Neuronal stem cell (in vitro differentiated cells): ENCODE results near the gene RAPGEF1.

Experiments used
- DNase-seq: peaks from one replicate; pipeline ENCODE4 v3.0.0-alpha.2; 2013; ENCODE audit warnings: low spot score
- H2AFZ ChIP-seq: one replicate; pipeline ENCODE4 v1.6.1; 2013; ENCODE audit warnings: mild to moderate bottlenecking, low read length, inconsistent platforms
- H2AK5ac ChIP-seq: 2 replicates; pipeline ENCODE4 v1.6.1; 2013; ENCODE audit warnings: low read depth, mild to moderate bottlenecking, inconsistent platforms, low read length, moderate library complexity, mixed read lengths
- H2BK120ac ChIP-seq: 2 replicates; pipeline ENCODE4 v1.6.1; 2013; ENCODE audit warnings: low read depth, mild to moderate bottlenecking, inconsistent platforms, low read length, moderate library complexity, mixed read lengths
- H2BK12ac ChIP-seq: one replicate; pipeline ENCODE4 v1.6.1; 2013; ENCODE audit warnings: low read length, inconsistent platforms
- H2BK15ac ChIP-seq: 2 replicates; pipeline ENCODE4 v1.6.1; 2013; ENCODE audit warnings: mild to moderate bottlenecking, low read length, inconsistent platforms, mixed read lengths
- H2BK5ac ChIP-seq: one replicate; pipeline ENCODE4 v1.6.1; 2013; ENCODE audit warnings: inconsistent platforms, mild to moderate bottlenecking, low read length, moderate library complexity
- H3K14ac ChIP-seq: one replicate; pipeline ENCODE4 v1.6.1; 2013; ENCODE audit warnings: low read length, inconsistent platforms
- H3K18ac ChIP-seq: 2 replicates; pipeline ENCODE4 v1.6.1; 2013; ENCODE audit warnings: low read length, inconsistent platforms
- H3K23ac ChIP-seq: 2 replicates; pipeline ENCODE4 v1.6.1; 2013; ENCODE audit warnings: low read depth, mild to moderate bottlenecking, mixed read lengths, low read length, inconsistent platforms; ENCODE audit not compliant: poor library complexity
- H3K27ac ChIP-seq: replicated peaks from 3 replicates; pipeline ENCODE4 v1.5.1; 2013; ENCODE audit warnings: low read length, inconsistent platforms
- H3K27me3 ChIP-seq, 3 experiments: 2 replicates each; pipeline ENCODE4 v1.6.1; 2013; ENCODE audit warnings: low read length in 3 of 3, mild to moderate bottlenecking in 2 of 3, inconsistent platforms in 1 of 3, low read depth in 1 of 3, mixed read lengths in 1 of 3, moderate library complexity in 1 of 3; ENCODE audit not compliant: control insufficient read depth in 3 of 3, insufficient read depth in 3 of 3
- H3K36me3 ChIP-seq, 2 donors: replicated peaks in 1 of 2; 2 replicates each; pipeline ENCODE4 v1.6.1; 2013; ENCODE audit warnings: low read length in 2 of 2; ENCODE audit not compliant: control insufficient read depth in 2 of 2, insufficient read depth in 2 of 2
- H3K4ac ChIP-seq: 2 replicates; pipeline ENCODE4 v1.6.1; 2013; ENCODE audit warnings: inconsistent platforms, mild to moderate bottlenecking, low read length, moderate library complexity
- H3K4me1 ChIP-seq, 2 donors: 1 replicate in 1 of 2; 2 replicates in 1 of 2; pipeline ENCODE4 v1.6.1; 2013; ENCODE audit warnings: low read length in 2 of 2, low read depth in 1 of 2; ENCODE audit not compliant: control insufficient read depth in 2 of 2, insufficient read depth in 1 of 2
- H3K4me2 ChIP-seq: one replicate; pipeline ENCODE4 v1.6.1; 2013; ENCODE audit warnings: mild to moderate bottlenecking, low read length, inconsistent platforms; ENCODE audit not compliant: insufficient read depth, poor library complexity, severe bottlenecking
- H3K4me3 ChIP-seq, 2 donors: 2 replicates each; pipeline ENCODE4 v1.5.1; 2013; ENCODE audit warnings: low read length in 2 of 2, mild to moderate bottlenecking in 2 of 2, inconsistent platforms in 1 of 2, moderate library complexity in 1 of 2
- H3K79me1 ChIP-seq: one replicate; pipeline ENCODE4 v1.6.1; 2013; ENCODE audit warnings: low read depth, mild to moderate bottlenecking, inconsistent platforms, low read length, moderate library complexity
- H3K9ac ChIP-seq: one replicate; pipeline ENCODE4 v1.6.1; 2013; ENCODE audit warnings: mild to moderate bottlenecking, low read depth, low read length, inconsistent platforms; ENCODE audit not compliant: poor library complexity
- H3K9me3 ChIP-seq, 2 donors: replicated peaks in 1 of 2; 2 replicates each; pipeline versions ENCODE3 to v1.6.1; 2013; ENCODE audit warnings: low read length in 2 of 2, mild to moderate bottlenecking in 2 of 2, inconsistent platforms in 1 of 2, low read depth in 1 of 2, mixed read lengths in 1 of 2, moderate library complexity in 1 of 2; ENCODE audit not compliant: control insufficient read depth in 2 of 2, insufficient read depth in 1 of 2
- H4K8ac ChIP-seq: one replicate; pipeline ENCODE4 v1.6.1; 2013; ENCODE audit warnings: low read depth, mild to moderate bottlenecking, inconsistent platforms, low read length, moderate library complexity
- H4K91ac ChIP-seq: one replicate; pipeline ENCODE4 v1.6.1; 2013; ENCODE audit warnings: low read length, low read depth, mild to moderate bottlenecking, inconsistent platforms; ENCODE audit not compliant: poor library complexity
- WGBS, 2 donors: extraction: QIAGEN DNeasy Blood & Tissue Kit; methylation state at CpG; one replicate each; pipeline ENCODE4 v1.1.7; 2013; ENCODE audit warnings: missing lambda C conversion rate in 2 of 2, mixed read lengths in 1 of 2; ENCODE audit not compliant: insufficient read length in 2 of 2, insufficient replicate concordance in 1 of 2; ENCODE audit errors: extremely low coverage in 2 of 2; 5-methylcytosine and 5-hydroxymethylcytosine counted together

Gene RAPGEF1

GRCh38 chr9:131562032-131562959 is 177.6 kb downstream of the RAPGEF1 start:
- H3K27me3 ChIP-seq: peaks cover 0 to 2% (median 0%) of the 10 kb centered on the region in 3 experiments
- no peak overlapping the region for H3K27ac ChIP-seq
- H2BK5ac ChIP-seq: no peak overlapping the region
- no peak overlapping the region for H3K23ac ChIP-seq
- no peak overlapping the region for H2AK5ac ChIP-seq
- no peaks in the 10 kb centered on the region for H3K36me3 ChIP-seq
- no peak overlapping the region for H3K4me2 ChIP-seq
- no peak overlapping the region for H3K14ac ChIP-seq
- H3K4ac ChIP-seq: no peak overlapping the region
- H2BK12ac ChIP-seq: no peak overlapping the region
- peaks cover 3 to 6% of the 10 kb centered on the region in 2 donors for H3K9me3 ChIP-seq
- H3K79me1 ChIP-seq: no peaks in the 10 kb centered on the region
- H4K8ac ChIP-seq: no peak overlapping the region
- H3K9ac ChIP-seq: no peak overlapping the region
- H2BK15ac ChIP-seq: no peak overlapping the region
- H3K18ac ChIP-seq: no peak overlapping the region
- H4K91ac ChIP-seq: no peak overlapping the region
- H2AFZ ChIP-seq: no peak overlapping the region
- no peak overlapping the region for H2BK120ac ChIP-seq
- H3K4me1 ChIP-seq: no peaks in the 10 kb centered on the region
- no peak for DNase-seq
- no CpG with 5 or more reads among the region's 9 CpGs for WGBS, 2 donors
- H3K4me3 ChIP-seq: no peak overlapping the region

DNA sequence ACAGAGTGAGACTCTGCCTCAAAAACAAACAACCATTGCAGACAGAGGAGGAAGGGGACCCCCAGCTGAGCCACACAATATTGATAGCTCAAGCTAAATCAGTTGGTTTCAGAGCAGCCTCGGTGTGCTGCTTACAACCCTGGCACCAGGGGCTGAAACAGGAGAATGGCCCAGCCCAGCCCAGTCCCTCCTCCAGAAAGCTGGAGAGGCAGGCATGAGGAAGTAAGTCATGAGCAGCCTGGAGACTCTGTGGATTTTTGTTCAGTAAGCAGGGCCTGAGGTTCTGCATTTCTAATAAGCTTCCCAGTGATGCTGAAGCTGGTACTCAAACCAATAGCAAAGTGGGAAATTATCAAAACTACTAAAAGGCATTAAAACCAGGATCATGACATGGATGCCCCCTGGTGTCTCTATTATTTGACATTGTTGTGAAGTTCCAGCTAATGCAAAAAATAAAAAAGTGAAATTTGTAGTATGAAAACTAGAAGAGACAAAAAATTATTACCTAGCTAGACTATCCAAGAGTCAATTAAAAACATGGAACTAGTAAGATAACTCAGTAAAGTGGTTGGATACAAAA is 180.4 kb downstream of the RAPGEF1 start:
- Histone ChIP-seq H3K18ac (no peak overlapping the region), H3K36me3 (no peaks in the 10 kb centered on the region), H3K14ac (no peak overlapping the region), H2BK12ac (no peak overlapping the region), H3K27me3 (peaks cover 3 to 18% (median 18%) of the 10 kb centered on the region in 3 experiments), H2BK5ac (no peak overlapping the region), H4K91ac (no peak overlapping the region), H3K79me1 (no peaks in the 10 kb centered on the region), H3K27ac (no peak overlapping the region), H2AK5ac (no peak overlapping the region), H2AFZ (no peak overlapping the region), H3K4me3 (no peak overlapping the region), H3K4me2 (no peak overlapping the region), H3K4ac (no peak overlapping the region), H3K23ac (no peak overlapping the region), H2BK120ac (no peak overlapping the region), H3K9me3 (peaks cover 3 to 6% of the 10 kb centered on the region in 2 donors), H2BK15ac (no peak overlapping the region), H3K9ac (no peak overlapping the region), H4K8ac (no peak overlapping the region), H3K4me1 (peaks cover 0 to 4% of the 10 kb centered on the region in 2 donors)
- no peak for DNase-seq
- no CpG with 5 or more reads among the region's 1 CpG for WGBS, 2 donors

DNA sequence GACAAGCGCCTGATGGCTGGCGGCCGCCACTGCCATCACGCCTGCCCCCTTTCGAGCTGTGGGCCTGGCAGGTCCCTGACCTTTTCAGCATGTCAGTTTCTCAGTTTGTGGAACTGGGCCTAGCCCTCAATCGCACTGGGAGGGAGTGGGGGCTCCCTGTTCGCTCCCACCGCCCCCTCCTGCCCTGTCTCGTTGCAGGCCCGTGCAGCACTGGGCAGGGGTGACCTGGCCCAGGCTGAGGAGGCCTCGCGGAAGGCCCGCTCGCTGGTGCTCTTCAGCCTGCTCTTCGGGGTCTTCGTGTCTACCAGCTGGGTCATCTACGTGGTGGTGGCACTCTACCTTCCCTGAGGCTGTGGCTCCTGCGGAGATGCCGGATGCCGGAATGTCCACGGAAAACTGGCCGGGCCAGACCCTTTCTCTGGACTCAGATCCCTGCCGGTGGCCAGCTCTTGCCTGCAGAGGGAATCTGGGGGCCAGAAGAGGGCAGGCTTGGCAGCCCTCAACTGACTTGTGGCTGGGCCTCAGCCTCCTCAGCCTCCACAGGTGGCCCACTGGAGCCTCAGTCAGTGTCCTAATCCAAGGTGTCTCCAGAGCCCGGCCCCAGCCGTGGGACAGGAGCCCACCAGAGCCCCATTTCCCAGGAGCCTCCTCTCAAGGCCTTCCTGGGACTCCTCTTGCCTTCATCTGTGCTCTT is 181.9 kb downstream of the RAPGEF1 start:
- no peak overlapping the region for H2BK120ac ChIP-seq
- H3K27ac ChIP-seq: no peak overlapping the region
- H3K4me1 ChIP-seq: peaks cover 0 to 4% of the 10 kb centered on the region in 2 donors
- no peak overlapping the region for H3K14ac ChIP-seq
- no peak overlapping the region for H2AFZ ChIP-seq
- no peak overlapping the region for H3K4ac ChIP-seq
- no peak for DNase-seq
- H3K36me3 ChIP-seq: no peaks in the 10 kb centered on the region
- H3K9ac ChIP-seq: no peak overlapping the region
- H3K27me3 ChIP-seq: peaks cover 3 to 30% (median 28%) of the 10 kb centered on the region in 3 experiments
- no peak overlapping the region for H4K8ac ChIP-seq
- no peaks in the 10 kb centered on the region for H3K79me1 ChIP-seq
- H3K9me3 ChIP-seq: peaks cover 9 to 10% of the 10 kb centered on the region in 2 donors
- H2BK12ac ChIP-seq: no peak overlapping the region
- H2BK5ac ChIP-seq: peak overlapping the region; percentile 82
- no CpG with 5 or more reads among the region's 25 CpGs for WGBS, 2 donors
- H3K4me2 ChIP-seq: no peak overlapping the region
- H2BK15ac ChIP-seq: no peak overlapping the region
- H3K23ac ChIP-seq: peak overlapping the region; percentile 31
- H3K4me3 ChIP-seq: no peak overlapping the region
- peak overlapping the region; percentile 38 for H3K18ac ChIP-seq
- peak overlapping the region; percentile 74 for H2AK5ac ChIP-seq
- H4K91ac ChIP-seq: no peak overlapping the region
